Measurements from ENCODE around the gene HNRNPH3.
A peak's percentile ranks its signal among the peaks of the same experiment; 100 is the strongest.
"Not testable (repeated sequence)": the region's sequence is repeated elsewhere in the genome, so short reads cannot be mapped to it uniquely, and the experiment has no call there.

The HNRNPH3 gene

GRCh38 chr10:68331455-68332258 lies at the start of gene HNRNPH3:
Gene HNRNPH3 (plus strand): TSS chr10:68332064. CDS start chr10:68337222, 5,158 bp downstream.
- DNase-seq: peak; percentile 97

- no peak for DNase-seq
Observed at GRCh38 chr10:68284062-68285001, 47.5 kb upstream of the HNRNPH3 start.

GRCh38 chr10:68288717-68289116 lies 43.1 kb upstream of the HNRNPH3 start:
- no peak for DNase-seq

- no peak for DNase-seq
Observed at GRCh38 chr10:68290736-68291135, 41.1 kb upstream of the HNRNPH3 start.

GRCh38 chr10:68296843-68297663 lies 34.8 kb upstream of the HNRNPH3 start:
- DNase-seq: no peak

GRCh38 chr10:68301301-68301700 lies 30.6 kb upstream of the HNRNPH3 start:
- DNase-seq: no peak

GRCh38 chr10:68301790-68302502 lies 29.9 kb upstream of the HNRNPH3 start:
- DNase-seq: peak; percentile 13

GRCh38 chr10:68302503-68302823 lies 29.4 kb upstream of the HNRNPH3 start:
- DNase-seq: no peak

GRCh38 chr10:68302871-68303270 lies 29.0 kb upstream of the HNRNPH3 start:
- no peak for DNase-seq

GRCh38 chr10:68303849-68304412 lies 27.9 kb upstream of the HNRNPH3 start:
- no peak for DNase-seq

- DNase-seq: no peak
Observed at GRCh38 chr10:68305854-68306253, 26.0 kb upstream of the HNRNPH3 start.

- DNase-seq: no peak
Observed at GRCh38 chr10:68310531-68310930, 21.3 kb upstream of the HNRNPH3 start.

- not testable (repeated sequence) for DNase-seq
Observed at GRCh38 chr10:68314930-68315329, 16.9 kb upstream of the HNRNPH3 start.

- no peak for DNase-seq
Observed at GRCh38 chr10:68315582-68315981, 16.3 kb upstream of the HNRNPH3 start.

- DNase-seq: no peak
Observed at GRCh38 chr10:68318331-68319059, 13.4 kb upstream of the HNRNPH3 start.

GRCh38 chr10:68324396-68324795 lies 7.5 kb upstream of the HNRNPH3 start:
- DNase-seq: not testable (repeated sequence)

- DNase-seq: no peak
Observed at GRCh38 chr10:68327889-68328786, 3.7 kb upstream of the HNRNPH3 start.

- DNase-seq: no peak
Observed at GRCh38 chr10:68329506-68329861, 2.4 kb upstream of the HNRNPH3 start.

- peak; percentile 23 for DNase-seq
Observed at GRCh38 chr10:68330852-68331454, 911 bp upstream of the HNRNPH3 start.
